NT2/D1 (cell line): ENCODE results near the gene LETM1.

Experiments used
- YY1 ChIP-seq: IDR thresholded peaks from 2 replicates; pipeline ENCODE4 v1.6.1; 2011; ENCODE audit not compliant: insufficient read length, insufficient read depth
- ZNF274 ChIP-seq: IDR thresholded peaks from 2 replicates; pipeline ENCODE4 v1.6.1; 2011; ENCODE audit warnings: mild to moderate bottlenecking, low read depth, low read length

GRCh38 chr4:1885414-1885813 is 29.5 kb upstream of the LETM1 start:
- TF ChIP-seq ZNF274 (no peak), YY1 (no peak)
